ENCODE data around the gene ING1.

Gene ING1

GRCh38 chr13:110712081-110712848 is 1.2 kb upstream of the ING1 start:
- H3K36me3 ChIP-seq (ENCODE audit: control insufficient read depth, insufficient read depth, low read length) = no peaks in the 10 kb centered on the region
- peak overlapping the region; percentile 72 for H3K9ac ChIP-seq
- H3K27ac ChIP-seq = peak overlapping the region; percentile 100
- H3K4me3 ChIP-seq (ENCODE audit: low read depth, low read length) = peak overlapping the region; percentile 96
- no peaks in the 10 kb centered on the region for H3K4me1 ChIP-seq
- peak overlapping the region; percentile 89 for H2AFZ ChIP-seq
- H3K4me2 ChIP-seq (ENCODE audit: low read length) = peak overlapping the region; percentile 84
- H3K79me2 ChIP-seq = no peaks in the 10 kb centered on the region
- H3K27me3 ChIP-seq (ENCODE audit: control insufficient read depth, insufficient read depth, low read length) = no peaks in the 10 kb centered on the region
- H3K9me3 ChIP-seq (ENCODE audit: control insufficient read depth, low read length) = no peaks in the 10 kb centered on the region
- TF ChIP-seq CTCF (IDR thresholded peaks at IDR 0.05) = no peak

GRCh38 chr13:110712849-110713641 is 455 bp upstream of the ING1 start:
- Histone ChIP-seq H3K27me3 (ENCODE audit: control insufficient read depth, insufficient read depth, low read length) (no peaks in the 10 kb centered on the region), H3K9ac (peak overlapping the region; percentile 98), H3K9me3 (ENCODE audit: control insufficient read depth, low read length) (no peaks in the 10 kb centered on the region), H3K4me2 (ENCODE audit: low read length) (peak overlapping the region; percentile 100), H3K36me3 (ENCODE audit: control insufficient read depth, insufficient read depth, low read length) (no peaks in the 10 kb centered on the region), H3K79me2 (no peaks in the 10 kb centered on the region), H3K27ac (peak overlapping the region; percentile 100), H3K4me1 (no peaks in the 10 kb centered on the region), H3K4me3 (ENCODE audit: low read depth, low read length) (peak overlapping the region; percentile 96), H2AFZ (peak overlapping the region; percentile 89)
- TF ChIP-seq CTCF (IDR thresholded peaks at IDR 0.05) = peak; percentile 5

- H3K36me3 ChIP-seq (ENCODE audit: control insufficient read depth, insufficient read depth, low read length) = no peaks in the 10 kb centered on the region
- peak overlapping the region; percentile 88 for H3K4me2 ChIP-seq (ENCODE audit: low read length)
- peak overlapping the region; percentile 91 for H3K4me3 ChIP-seq (ENCODE audit: low read depth, low read length)
- H3K4me1 ChIP-seq = no peaks in the 10 kb centered on the region
- no peaks in the 10 kb centered on the region for H3K27me3 ChIP-seq (ENCODE audit: control insufficient read depth, insufficient read depth, low read length)
- H3K9me3 ChIP-seq (ENCODE audit: control insufficient read depth, low read length) = no peaks in the 10 kb centered on the region
- peaks cover 3% of the 10 kb centered on the region for H3K79me2 ChIP-seq
- peak overlapping the region; percentile 61 for H2AFZ ChIP-seq
- no peak for TF ChIP-seq CTCF (IDR thresholded peaks at IDR 0.05)
- peak overlapping the region; percentile 42 for H3K9ac ChIP-seq
- peak overlapping the region; percentile 93 for H3K27ac ChIP-seq
Measured at GRCh38 chr13:110713981-110714796, 689 bp downstream of the ING1 start.

GRCh38 chr13:110714797-110715394 is 1.4 kb downstream of the ING1 start:
- no peaks in the 10 kb centered on the region for H3K36me3 ChIP-seq (ENCODE audit: control insufficient read depth, insufficient read depth, low read length)
- H3K4me1 ChIP-seq = no peaks in the 10 kb centered on the region
- peak; percentile 14 for TF ChIP-seq CTCF (IDR thresholded peaks at IDR 0.05)
- peak overlapping the region; percentile 93 for H3K27ac ChIP-seq
- no peaks in the 10 kb centered on the region for H3K27me3 ChIP-seq (ENCODE audit: control insufficient read depth, insufficient read depth, low read length)
- H2AFZ ChIP-seq = peak overlapping the region; percentile 61
- peaks cover 4% of the 10 kb centered on the region for H3K79me2 ChIP-seq
- peak overlapping the region; percentile 42 for H3K9ac ChIP-seq
- H3K4me3 ChIP-seq (ENCODE audit: low read depth, low read length) = peak overlapping the region; percentile 91
- H3K9me3 ChIP-seq (ENCODE audit: control insufficient read depth, low read length) = no peaks in the 10 kb centered on the region
- H3K4me2 ChIP-seq (ENCODE audit: low read length) = peak overlapping the region; percentile 88
